Activated CD4-positive, alpha-beta memory T cell treated with anti-CD3 and anti-CD28 coated beads, Interleukin-2, amount 10 ng/mL, durations not matched to agents 7 days and 5 days (primary cell): ENCODE results near the gene C1QTNF5. TPM values are rescaled to one million over a fixed set of nuclear protein-coding genes. Genes with fewer than 3 reads are reported as not detected.
A peak's percentile ranks its signal among the peaks of the same experiment; 100 is the strongest.
"Not testable (repeated sequence)": the region's sequence is repeated elsewhere in the genome, so short reads cannot be mapped to it uniquely, and the experiment has no call there.

Source experiments
- CTCF ChIA-PET: fragments of 350-600 bp; sonication (Branson Sonifier 250); formaldehyde crosslinking; loops from one replicate; lab custom pipeline; 2021; ENCODE audit warnings: antibody characterized with exemption, inconsistent platforms; lab: Charles Lee
- POLR2A ChIA-PET: fragments of 350-600 bp; sonication (Branson Sonifier 250); formaldehyde crosslinking; loops from one replicate; lab custom pipeline; 2021; ENCODE audit warnings: antibody characterized with exemption; lab: Charles Lee
- DNase-seq: peaks from one replicate; pipeline ENCODE4 v3.0.0-alpha.2; 2020
- H3K27ac Mint-ChIP-seq: one replicate; pipeline ENCODE4 v1.8.0; 2021; ENCODE audit warnings: mild to moderate bottlenecking, mixed read lengths
- H3K27me3 Mint-ChIP-seq: one replicate; pipeline ENCODE4 v1.8.0; 2021; ENCODE audit warnings: mixed read lengths
- H3K36me3 Mint-ChIP-seq: one replicate; pipeline ENCODE4 v1.8.0; 2021; ENCODE audit warnings: low read depth, mixed read lengths
- H3K4me1 Mint-ChIP-seq: one replicate; pipeline ENCODE4 v1.8.0; 2021; ENCODE audit warnings: mixed read lengths
- H3K4me3 Mint-ChIP-seq: one replicate; pipeline ENCODE4 v1.8.0; 2021; ENCODE audit warnings: mild to moderate bottlenecking, mixed read lengths
- H3K9me3 Mint-ChIP-seq: one replicate; pipeline ENCODE4 v1.8.0; 2021; ENCODE audit warnings: mixed read lengths
- total RNA-seq, 2 experiments: library from RNA; stranded (reverse); gene quantifications; one replicate each; pipeline ENCODE4 v1.2.3, GENCODE V29; 2021

C1QTNF5 gene, protein sequence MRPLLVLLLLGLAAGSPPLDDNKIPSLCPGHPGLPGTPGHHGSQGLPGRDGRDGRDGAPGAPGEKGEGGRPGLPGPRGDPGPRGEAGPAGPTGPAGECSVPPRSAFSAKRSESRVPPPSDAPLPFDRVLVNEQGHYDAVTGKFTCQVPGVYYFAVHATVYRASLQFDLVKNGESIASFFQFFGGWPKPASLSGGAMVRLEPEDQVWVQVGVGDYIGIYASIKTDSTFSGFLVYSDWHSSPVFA
- not detected for total RNA-seq

GRCh38 chr11:119340335-119341221 lies at the start of gene C1QTNF5:
TSS of gene C1QTNF5 (minus strand) at chr11:119340883. CDS start at chr11:119340397, 486 bp downstream.
- ChIA-PET CTCF (interaction anchor here (0.6 to 6.7 kb wide), 15 partner anchors 9 to 231 kb away, joined by 3 to 136 read pairs (median 4); no protein-coding TSS in a partner anchor), POLR2A (interaction anchor here (1.1 kb wide), 1 partner anchor 321 kb away, joined by 3 read pairs; no protein-coding TSS in a partner anchor)
- no peak within 1 kb of the TSS for H3K4me3 Mint-ChIP-seq

GRCh38 chr11:119389611-119390254 lies 49.0 kb upstream of the C1QTNF5 start:
- Mint-ChIP-seq H3K9me3 (no peaks in the 10 kb centered on the region), H3K4me1 (no peaks in the 10 kb centered on the region), H3K27ac (no peak overlapping the region), H3K27me3 (peaks cover 19% of the 10 kb centered on the region), H3K36me3 (no peaks in the 10 kb centered on the region), H3K4me3 (no peak overlapping the region)
- ChIA-PET CTCF (interaction anchor here (0.6 to 1.0 kb wide), 2 partner anchors 13 to 34 kb away, joined by 3 to 4 read pairs; no protein-coding TSS in a partner anchor), POLR2A (no interaction called here)
- DNase-seq, result no peak

More at GRCh38 chr11:119340335-119341221, at the start of gene C1QTNF5:
- peaks cover 16% of the 10 kb centered on the region for H3K36me3 Mint-ChIP-seq
- DNase-seq, result no peak
- peaks cover 37% of the 10 kb centered on the region for H3K27me3 Mint-ChIP-seq
- no peak within 1 kb of the TSS for H3K27ac Mint-ChIP-seq
- no peaks in the 10 kb centered on the region for H3K9me3 Mint-ChIP-seq
- peaks cover 41% of the 10 kb centered on the region for H3K4me1 Mint-ChIP-seq

DNA sequence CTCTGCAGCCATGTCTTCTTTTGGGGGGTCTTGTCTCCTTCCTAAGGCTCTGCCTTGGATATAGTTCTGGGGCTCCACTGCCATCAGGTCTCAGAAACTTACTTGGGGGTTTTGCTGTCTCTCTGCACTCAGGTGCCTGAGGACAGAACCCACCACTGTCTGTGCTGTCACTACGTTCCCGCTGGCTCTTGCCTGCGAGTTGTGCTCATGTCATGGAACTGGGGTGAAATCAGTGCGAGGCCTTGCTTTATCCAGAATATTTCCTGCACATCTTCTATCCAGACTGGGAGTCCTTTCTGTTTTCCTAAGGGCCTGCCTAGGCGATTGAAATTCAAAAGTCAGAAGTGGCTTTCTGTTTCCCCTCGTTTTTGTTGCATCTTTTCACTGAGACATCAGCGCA lies 47.4 kb upstream of the C1QTNF5 start:
- Mint-ChIP-seq H3K36me3 (no peaks in the 10 kb centered on the region), H3K27me3 (peaks cover 10% of the 10 kb centered on the region), H3K4me3 (no peak overlapping the region), H3K27ac (no peak overlapping the region), H3K4me1 (no peaks in the 10 kb centered on the region), H3K9me3 (no peaks in the 10 kb centered on the region)
- no peak for DNase-seq
- POLR2A ChIA-PET, result no interaction called here
- CTCF ChIA-PET, result interaction anchor here (3.0 kb wide), 1 partner anchor 87 kb away, joined by 8 read pairs; no protein-coding TSS in a partner anchor

GRCh38 chr11:119384332-119384731 lies 43.6 kb upstream of the C1QTNF5 start:
- no peak for DNase-seq
- CTCF ChIA-PET, result interaction anchor here (1.6 to 7.1 kb wide), 2 partner anchors 9 to 28 kb away, joined by 4 to 78 read pairs; no protein-coding TSS in a partner anchor

GRCh38 chr11:119382513-119382912 lies 41.8 kb upstream of the C1QTNF5 start:
- H3K36me3 Mint-ChIP-seq, H3K27me3 Mint-ChIP-seq, H3K4me1 Mint-ChIP-seq, H3K27ac Mint-ChIP-seq, DNase-seq, H3K9me3 Mint-ChIP-seq, H3K4me3 Mint-ChIP-seq: not testable (repeated sequence)
- CTCF ChIA-PET, result interaction anchor here (2.4 to 7.1 kb wide), 3 partner anchors 21 to 93 kb away, joined by 9 to 78 read pairs (median 28); no protein-coding TSS in a partner anchor
- POLR2A ChIA-PET, result interaction anchor here (0.5 kb wide), 1 partner anchor 506 kb away, joined by 3 read pairs; no protein-coding TSS in a partner anchor

More at GRCh38 chr11:119384332-119384731, 43.6 kb upstream of the C1QTNF5 start:
- Mint-ChIP-seq H3K27ac (no peak overlapping the region), H3K27me3 (peaks cover 5% of the 10 kb centered on the region), H3K9me3 (no peaks in the 10 kb centered on the region), H3K36me3 (no peaks in the 10 kb centered on the region), H3K4me3 (no peak overlapping the region), H3K4me1 (no peaks in the 10 kb centered on the region)
- POLR2A ChIA-PET, result interaction anchor here (1.0 kb wide), 1 partner anchor 14 kb away, joined by 3 read pairs; no protein-coding TSS in a partner anchor

DNA sequence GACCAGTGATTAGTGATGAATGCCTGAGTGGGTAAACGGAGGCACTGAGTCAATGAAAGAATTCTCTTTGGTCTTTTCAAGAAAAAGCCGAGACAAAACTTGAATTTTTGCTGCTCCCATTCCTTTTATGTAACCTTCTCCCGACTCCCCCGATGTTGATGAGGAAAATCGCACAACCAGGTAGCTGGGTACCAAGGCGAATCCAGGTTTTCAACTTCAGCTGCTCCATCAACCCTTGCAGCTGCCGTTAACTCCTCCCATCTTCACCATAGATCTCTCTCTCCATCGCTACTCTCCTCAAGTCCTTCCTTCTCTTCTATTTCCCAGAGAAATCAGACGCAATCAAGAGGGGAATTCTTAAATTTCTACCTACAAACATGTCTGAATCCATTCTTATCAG lies 41.4 kb upstream of the C1QTNF5 start:
- ChIA-PET POLR2A (interaction anchor here (0.5 kb wide), 1 partner anchor 505 kb away, joined by 3 read pairs; no protein-coding TSS in a partner anchor), CTCF (interaction anchor here (1.0 to 7.1 kb wide), 5 partner anchors 9 to 93 kb away, joined by 3 to 78 read pairs (median 9); partner anchors contain the start of gene RNF26)
- no peak overlapping the region for H3K27ac Mint-ChIP-seq
- DNase-seq, result no peak
- H3K36me3 Mint-ChIP-seq, result no peaks in the 10 kb centered on the region
- no peaks in the 10 kb centered on the region for H3K9me3 Mint-ChIP-seq
- no peaks in the 10 kb centered on the region for H3K4me1 Mint-ChIP-seq
- H3K27me3 Mint-ChIP-seq, result peaks cover 5% of the 10 kb centered on the region
- no peak overlapping the region for H3K4me3 Mint-ChIP-seq

DNA sequence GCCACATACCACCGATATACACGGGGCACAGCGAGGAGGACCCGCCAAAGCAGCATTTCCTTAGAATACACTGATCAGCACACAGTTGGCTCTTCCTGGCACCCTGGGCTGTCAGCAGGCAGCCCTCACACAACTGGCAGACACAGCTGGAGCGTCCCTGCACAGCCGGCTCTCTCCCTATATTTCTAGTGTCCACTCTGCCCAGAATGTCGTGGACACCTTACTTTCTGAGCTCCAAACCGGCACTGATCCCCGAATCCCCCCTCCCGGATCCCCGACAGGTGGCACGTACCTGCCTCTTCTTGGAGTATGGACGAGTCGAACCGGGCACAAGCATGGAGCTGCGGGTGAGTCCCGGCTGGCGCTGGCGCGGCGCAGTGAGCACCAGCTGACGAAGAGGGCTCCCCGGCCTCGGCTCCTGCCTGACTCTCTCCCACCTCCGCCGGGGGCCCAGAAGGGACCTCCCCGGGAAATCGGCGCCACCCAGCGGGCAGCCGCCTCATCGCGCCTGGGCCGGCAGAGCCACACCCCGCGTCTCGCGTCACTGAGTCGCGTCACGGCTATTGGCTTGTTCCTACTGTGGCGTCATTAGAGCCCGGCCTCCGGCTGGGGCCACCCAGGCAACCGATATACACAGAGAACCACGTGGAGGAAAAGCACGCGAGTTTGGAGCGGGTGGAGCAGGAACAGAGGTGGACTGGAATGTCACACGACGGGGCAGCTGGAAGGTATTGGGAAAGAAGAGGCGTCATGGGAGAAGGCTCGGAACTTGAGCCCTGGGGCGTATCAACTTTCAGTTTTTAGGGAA lies 40.7 kb upstream of the C1QTNF5 start, which contains the start of gene USP2:
Gene USP2 (minus strand): TSS at position 510 of the 808 bp plus-strand sequence. CDS start 8,210 bp downstream, outside the sequence.
- Mint-ChIP-seq H3K27me3 (peaks cover 5% of the 10 kb centered on the region), H3K4me1 (no peaks in the 10 kb centered on the region), H3K36me3 (no peaks in the 10 kb centered on the region), H3K27ac (no peak within 1 kb of the TSS), H3K9me3 (no peaks in the 10 kb centered on the region), H3K4me3 (no peak within 1 kb of the TSS)
- POLR2A ChIA-PET, result interaction anchor here (0.7 kb wide), 1 partner anchor 93 kb away, joined by 3 read pairs; no protein-coding TSS in a partner anchor
- peak; percentile 96 for DNase-seq
- CTCF ChIA-PET, result interaction anchor here (0.9 to 7.1 kb wide), 14 partner anchors 8 to 314 kb away, joined by 3 to 78 read pairs (median 4); partner anchors contain the start of genes RNF26 and VPS11

- no peaks in the 10 kb centered on the region for H3K9me3 Mint-ChIP-seq
- peaks cover 5% of the 10 kb centered on the region for H3K27me3 Mint-ChIP-seq
- no peak overlapping the region for H3K27ac Mint-ChIP-seq
- no peaks in the 10 kb centered on the region for H3K36me3 Mint-ChIP-seq
- H3K4me3 Mint-ChIP-seq, result no peak overlapping the region
- no peak for DNase-seq
- CTCF ChIA-PET, result interaction anchor here (0.8 to 7.1 kb wide), 14 partner anchors 9 to 313 kb away, joined by 3 to 78 read pairs (median 4); partner anchors contain the start of genes RNF26 and VPS11
- H3K4me1 Mint-ChIP-seq, result no peaks in the 10 kb centered on the region
- POLR2A ChIA-PET, result interaction anchor here (0.7 kb wide), 1 partner anchor 94 kb away, joined by 3 read pairs; no protein-coding TSS in a partner anchor
These were observed 40.1 kb upstream of the C1QTNF5 start for GRCh38 chr11:119380827-119381180.

- H3K9me3 Mint-ChIP-seq, result no peaks in the 10 kb centered on the region
- no peaks in the 10 kb centered on the region for H3K4me1 Mint-ChIP-seq
- H3K27me3 Mint-ChIP-seq, result peaks cover 5% of the 10 kb centered on the region
- H3K27ac Mint-ChIP-seq, result no peak overlapping the region
- no peak for DNase-seq
- no peak overlapping the region for H3K4me3 Mint-ChIP-seq
- no peaks in the 10 kb centered on the region for H3K36me3 Mint-ChIP-seq
- POLR2A ChIA-PET, result no interaction called here
- CTCF ChIA-PET, result interaction anchor here (0.8 to 7.1 kb wide), 11 partner anchors 9 to 211 kb away, joined by 3 to 78 read pairs (median 6); no protein-coding TSS in a partner anchor
These were observed 39.6 kb upstream of the C1QTNF5 start for GRCh38 chr11:119380160-119380826.

DNA sequence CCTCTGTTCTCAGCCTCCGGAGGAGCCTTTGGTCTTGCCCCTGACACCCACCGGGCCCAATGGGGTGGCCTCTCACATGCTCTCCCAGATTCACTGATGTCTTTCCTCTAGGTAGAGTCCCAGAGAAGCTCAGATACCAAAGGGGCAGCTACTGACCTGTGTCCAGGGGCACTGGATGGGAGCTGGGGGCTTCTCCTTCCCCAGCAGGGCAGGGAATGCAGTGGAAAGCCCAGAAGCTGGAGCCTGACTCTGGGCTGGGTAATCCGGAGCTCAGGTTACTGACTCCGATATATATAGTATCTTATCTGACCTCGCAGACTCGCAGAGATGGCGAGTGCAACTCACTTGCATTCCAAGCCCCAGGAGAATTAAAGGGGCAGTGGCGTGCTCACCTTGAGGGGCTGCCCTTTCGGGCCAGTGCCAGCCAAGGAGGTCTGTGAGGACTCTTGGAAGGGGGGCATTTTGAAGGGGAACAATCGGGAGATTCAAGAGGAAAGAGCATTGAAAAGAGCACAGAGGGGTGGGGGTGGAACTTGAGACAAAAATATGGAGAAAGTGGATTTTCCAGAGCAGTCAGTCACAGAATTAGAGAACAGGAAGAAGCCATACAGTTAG lies 38.3 kb upstream of the C1QTNF5 start:
- peaks cover 5% of the 10 kb centered on the region for H3K27me3 Mint-ChIP-seq
- no peak overlapping the region for H3K4me3 Mint-ChIP-seq
- no peaks in the 10 kb centered on the region for H3K36me3 Mint-ChIP-seq
- H3K9me3 Mint-ChIP-seq, result no peaks in the 10 kb centered on the region
- no peak overlapping the region for H3K27ac Mint-ChIP-seq
- no peak for DNase-seq
- ChIA-PET CTCF (interaction anchor here (2.8 to 7.1 kb wide), 2 partner anchors 14 to 22 kb away, joined by 6 to 78 read pairs; no protein-coding TSS in a partner anchor), POLR2A (no interaction called here)
- peaks cover 1% of the 10 kb centered on the region for H3K4me1 Mint-ChIP-seq
